ENCODE data around the gene MAP2K4. TPM values are rescaled to one million over a fixed set of nuclear protein-coding genes. Genes with fewer than 3 reads are reported as not detected.

Gene MAP2K4
- total RNA-seq, 2 donors from 2014 or later, result 26.2 to 42.1 TPM

GRCh38 chr17:12022310-12022709 lies 1.6 kb downstream of the MAP2K4 start:
- Histone ChIP-seq H3K4me3 (no peak overlapping the region), H3K4me1 (replicated peaks) (no peaks in the 10 kb centered on the region), H3K9me3 (no peaks in the 10 kb centered on the region), H3K36me3 (no peaks in the 10 kb centered on the region), H3K27me3 (replicated peaks; ENCODE audit: insufficient read depth) (no peaks in the 10 kb centered on the region), H3K27ac (no peak overlapping the region)
- TF ChIP-seq CTCF (IDR thresholded peaks at IDR 0.05) (no peak), POLR2A (IDR thresholded peaks at IDR 0.05) (no peak), POLR2AphosphoS5 (IDR thresholded peaks at IDR 0.05) (no peak)
- DNase-seq (ENCODE audit: low spot score), result no peak
- WGBS, result 35% methylated on average over 2 of the region's 2 CpGs
- intact Hi-C loops (cut with DNase I), result no loop called here

GRCh38 chr17:12024327-12024726 lies 3.6 kb downstream of the MAP2K4 start:
- H3K9me3 ChIP-seq, result no peaks in the 10 kb centered on the region
- no peak overlapping the region for H3K27ac ChIP-seq
- no peaks in the 10 kb centered on the region for H3K36me3 ChIP-seq
- H3K4me1 ChIP-seq (replicated peaks), result no peaks in the 10 kb centered on the region
- intact Hi-C loops (cut with DNase I), result no loop called here
- no peak overlapping the region for H3K4me3 ChIP-seq
- 21% methylated on average over 1 of the region's 1 CpG for WGBS
- H3K27me3 ChIP-seq (replicated peaks; ENCODE audit: insufficient read depth), result no peaks in the 10 kb centered on the region
- no peak for DNase-seq (ENCODE audit: low spot score)
- TF ChIP-seq CTCF (IDR thresholded peaks at IDR 0.05), result no peak
- no peak for TF ChIP-seq POLR2AphosphoS5 (IDR thresholded peaks at IDR 0.05)
- TF ChIP-seq POLR2A (IDR thresholded peaks at IDR 0.05), result no peak

GRCh38 chr17:12027658-12028057 lies 7.0 kb downstream of the MAP2K4 start:
- H3K4me3 ChIP-seq, result no peak overlapping the region
- WGBS, result 86% methylated on average over 1 of the region's 1 CpG
- DNase-seq (ENCODE audit: low spot score), result no peak
- H3K27ac ChIP-seq, result no peak overlapping the region
- no peaks in the 10 kb centered on the region for H3K36me3 ChIP-seq
- H3K27me3 ChIP-seq (replicated peaks; ENCODE audit: insufficient read depth), result no peaks in the 10 kb centered on the region
- no peaks in the 10 kb centered on the region for H3K9me3 ChIP-seq
- intact Hi-C loops (cut with DNase I), result no loop called here
- TF ChIP-seq POLR2A (IDR thresholded peaks at IDR 0.05) (no peak), CTCF (IDR thresholded peaks at IDR 0.05) (no peak), POLR2AphosphoS5 (IDR thresholded peaks at IDR 0.05) (no peak)
- no peaks in the 10 kb centered on the region for H3K4me1 ChIP-seq (replicated peaks)

- Histone ChIP-seq H3K4me1 (replicated peaks) (no peaks in the 10 kb centered on the region), H3K36me3 (no peaks in the 10 kb centered on the region), H3K4me3 (no peak overlapping the region), H3K27me3 (replicated peaks; ENCODE audit: insufficient read depth) (no peaks in the 10 kb centered on the region), H3K27ac (no peak overlapping the region), H3K9me3 (no peaks in the 10 kb centered on the region)
- TF ChIP-seq POLR2AphosphoS5 (IDR thresholded peaks at IDR 0.05) (no peak), POLR2A (IDR thresholded peaks at IDR 0.05) (no peak), CTCF (IDR thresholded peaks at IDR 0.05) (no peak)
- WGBS, result 91% methylated on average over 2 of the region's 2 CpGs
- intact Hi-C loops (cut with DNase I), result no loop called here
- DNase-seq (ENCODE audit: low spot score), result no peak
These were observed 7.9 kb downstream of the MAP2K4 start for GRCh38 chr17:12028611-12029010.

GRCh38 chr17:12034538-12034937 lies 13.9 kb downstream of the MAP2K4 start:
- Histone ChIP-seq H3K27me3 (replicated peaks; ENCODE audit: insufficient read depth) (no peaks in the 10 kb centered on the region), H3K36me3 (no peaks in the 10 kb centered on the region), H3K4me3 (no peak overlapping the region), H3K4me1 (replicated peaks) (no peaks in the 10 kb centered on the region), H3K9me3 (no peaks in the 10 kb centered on the region), H3K27ac (no peak overlapping the region)
- intact Hi-C loops (cut with DNase I), result no loop called here
- WGBS, result 96% methylated on average over 4 of the region's 4 CpGs
- TF ChIP-seq CTCF (IDR thresholded peaks at IDR 0.05) (no peak), POLR2AphosphoS5 (IDR thresholded peaks at IDR 0.05) (no peak), POLR2A (IDR thresholded peaks at IDR 0.05) (no peak)
- DNase-seq (ENCODE audit: low spot score), result no peak

Data from prostate gland (tissue), 2 donors.